Measurements from ENCODE around the gene CBFB.

DNA sequence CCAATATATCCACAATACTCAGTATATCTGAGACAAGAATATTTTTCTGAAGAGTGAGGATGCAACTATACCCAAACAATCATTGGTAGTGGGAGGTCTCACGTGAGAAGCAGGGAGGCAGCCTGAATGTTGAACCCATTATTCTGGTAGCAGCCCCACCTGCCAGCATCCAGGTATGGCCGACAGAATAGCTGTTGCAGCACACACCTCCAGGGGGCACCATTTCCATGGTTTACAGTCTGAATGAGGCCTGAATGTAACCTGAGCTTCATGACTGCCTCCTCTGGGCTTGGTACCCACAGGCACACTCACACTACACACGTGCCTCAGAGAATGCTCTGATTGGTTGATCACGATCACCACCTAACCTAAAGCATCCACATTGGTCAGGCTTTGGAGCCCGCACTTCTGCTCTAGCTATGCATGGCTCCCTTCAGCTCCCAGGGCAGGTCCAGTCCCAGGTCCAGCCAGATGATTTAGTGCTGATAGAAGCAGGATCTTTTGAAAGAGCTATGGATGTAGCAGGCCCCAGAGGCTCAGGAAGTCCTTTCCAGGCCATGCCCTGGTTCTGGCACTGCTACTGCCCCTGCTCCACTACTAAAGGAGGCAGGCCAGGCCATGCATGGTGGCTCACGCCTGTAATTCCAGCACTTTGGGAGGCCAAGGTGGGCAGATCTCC lies 11.0 kb upstream of the CBFB start:
- TF ChIP-seq, protein P1, sequence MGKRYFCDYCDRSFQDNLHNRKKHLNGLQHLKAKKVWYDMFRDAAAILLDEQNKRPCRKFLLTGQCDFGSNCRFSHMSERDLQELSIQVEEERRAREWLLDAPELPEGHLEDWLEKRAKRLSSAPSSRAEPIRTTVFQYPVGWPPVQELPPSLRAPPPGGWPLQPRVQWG (CRISPR knock-in tag; IDR thresholded peaks at IDR 0.05; ENCODE audit: borderline replicate concordance, low read depth) = no peak
- TF ChIP-seq DPF2 (CRISPR knock-in tag; IDR thresholded peaks at IDR 0.05; ENCODE audit: borderline replicate concordance, low read depth) = no peak
- TF ChIP-seq XRCC5 (optimal IDR thresholded peaks at IDR 0.05; ENCODE audit: low read length) = peak; percentile 78
- no peak for TF ChIP-seq RBM39 (IDR thresholded peaks at IDR 0.05; ENCODE audit: low read depth, low read length, poor library complexity, severe bottlenecking)
- TF ChIP-seq ZNF614 (CRISPR knock-in tag; IDR thresholded peaks at IDR 0.05; ENCODE audit: borderline replicate concordance) = 0 out of 2 replicates have a peak, but pooled peaks have one; percentile 39
- no peak for TF ChIP-seq ATRX (CRISPR knock-in tag; IDR thresholded peaks at IDR 0.05; ENCODE audit: borderline replicate concordance)
- TF ChIP-seq, protein P2, sequence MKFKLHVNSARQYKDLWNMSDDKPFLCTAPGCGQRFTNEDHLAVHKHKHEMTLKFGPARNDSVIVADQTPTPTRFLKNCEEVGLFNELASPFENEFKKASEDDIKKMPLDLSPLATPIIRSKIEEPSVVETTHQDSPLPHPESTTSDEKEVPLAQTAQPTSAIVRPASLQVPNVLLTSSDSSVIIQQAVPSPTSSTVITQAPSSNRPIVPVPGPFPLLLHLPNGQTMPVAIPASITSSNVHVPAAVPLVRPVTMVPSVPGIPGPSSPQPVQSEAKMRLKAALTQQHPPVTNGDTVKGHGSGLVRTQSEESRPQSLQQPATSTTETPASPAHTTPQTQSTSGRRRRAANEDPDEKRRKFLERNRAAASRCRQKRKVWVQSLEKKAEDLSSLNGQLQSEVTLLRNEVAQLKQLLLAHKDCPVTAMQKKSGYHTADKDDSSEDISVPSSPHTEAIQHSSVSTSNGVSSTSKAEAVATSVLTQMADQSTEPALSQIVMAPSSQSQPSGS (CRISPR knock-in tag; IDR thresholded peaks at IDR 0.05) = 0 out of 2 replicates have a peak, but pooled peaks have one; percentile 65
